ENCODE data around the gene MCF2L2. TPM values are rescaled to one million over a fixed set of nuclear protein-coding genes. Genes with fewer than 3 reads are reported as not detected.
A peak's percentile ranks its signal among the peaks of the same experiment; 100 is the strongest.

MCF2L2 gene
- total and polyA plus RNA-seq, 2 of the 13 experiments (the other 11 are each of a cell fraction or from before 2014, with no cell fraction given): not detected

DNA sequence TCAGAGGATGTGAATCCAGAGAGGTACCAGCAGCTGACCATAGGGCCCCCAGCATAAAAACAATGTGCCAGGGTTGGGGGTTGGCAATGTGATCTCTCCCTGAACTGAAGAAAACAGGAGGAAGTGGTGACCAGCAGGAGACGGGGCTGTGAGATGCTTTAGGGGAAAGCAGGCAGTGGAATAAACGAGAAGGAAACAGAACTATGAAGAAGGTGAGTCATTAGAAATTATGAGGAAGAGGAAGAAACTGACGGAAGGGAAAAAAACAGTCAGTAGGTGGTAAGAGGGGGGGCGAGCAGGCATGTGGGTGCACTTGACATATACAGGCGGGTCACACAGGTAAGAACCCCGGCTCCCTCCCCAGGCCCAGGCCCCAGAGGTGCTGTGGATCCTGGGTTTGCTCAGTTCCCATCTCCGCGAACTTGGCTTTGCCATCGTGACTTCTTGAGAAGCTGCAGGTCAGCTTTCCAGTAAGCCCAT, 217.5 kb downstream of the MCF2L2 start:
- peaks cover 0 to 13% of the 10 kb centered on the region in 2 experiments; a peak in 1 of 5 replicates for H3K27me3 ChIP-seq (ENCODE audit: control insufficient read depth in 1 of 2, insufficient read depth in 2 of 2, low read length in 2 of 2)
- H3K27ac ChIP-seq (ENCODE audit: extremely low read length, insufficient read depth, low read length): no peak overlapping the region
- ChIA-PET CTCF (ENCODE audit: low intra/inter-chr PET ratio, low total read pairs) (no interaction called here), POLR2A (no interaction called here)
- H3K9ac ChIP-seq (ENCODE audit: insufficient read depth, low read depth, low read length): no peak overlapping the region
- BruUV-seq (replicated peaks): no TSS peak
- H3K4me1 ChIP-seq (ENCODE audit: insufficient read depth, low read length): peaks cover 16% of the 10 kb centered on the region
- peak overlapping the region; percentile 42; the same call in 1 of the 2 replicates for H3K4me2 ChIP-seq (ENCODE audit: low read depth, low read length)
- H4K20me1 ChIP-seq (ENCODE audit: insufficient read depth, low read length): no peaks in the 10 kb centered on the region
- DNase-seq (ENCODE audit: low spot score) (no peak), FAIRE-seq (no peak), ATAC-seq (no peak)
- H3K9me3 ChIP-seq (ENCODE audit: low read length): no peaks in the 10 kb centered on the region
- H3K79me2 ChIP-seq (ENCODE audit: insufficient read depth, low read length): no peaks in the 10 kb centered on the region
- no peak overlapping the region for H3K4me3 ChIP-seq (replicated peaks in 1 of 3; ENCODE audit: insufficient read depth in 1 of 3, low read depth in 2 of 3, low read length in 3 of 3)
- TF ChIP-seq RFXAP (CRISPR knock-in tag; IDR thresholded peaks at IDR 0.05; ENCODE audit: borderline replicate concordance) (peak; percentile 26; the same call in 1 of the 2 replicates), TSC22D2 (CRISPR knock-in tag; IDR thresholded peaks at IDR 0.05; ENCODE audit: borderline replicate concordance) (no peak), SALL1 (CRISPR knock-in tag; IDR thresholded peaks at IDR 0.05) (no peak), PHF20 (CRISPR knock-in tag; IDR thresholded peaks at IDR 0.05) (peak; percentile 25; the same call in 1 of the 2 replicates), NBN (conservative IDR thresholded peaks at IDR 0.05) (no peak)
- no peak overlapping the region for H2AFZ ChIP-seq (ENCODE audit: low read length)
- WGBS (ENCODE audit: low lambda C conversion rate): 38% methylated on average over 7 of the region's 9 CpGs
- in situ Hi-C loops (cut with HindIII; ENCODE audit: extremely low pct_ligation_motif_present, low pct_unique_long_range_greater_than_20kb): no loop called here
- H3K36me3 ChIP-seq (replicated peaks in 1 of 2; ENCODE audit: control insufficient read depth in 1 of 2, insufficient read depth in 2 of 2, low read length in 2 of 2): no peaks in the 10 kb centered on the region
- intact Hi-C loops (cut with micrococcal nuclease; ENCODE audit: unreplicated experiment): no loop called here

DNA sequence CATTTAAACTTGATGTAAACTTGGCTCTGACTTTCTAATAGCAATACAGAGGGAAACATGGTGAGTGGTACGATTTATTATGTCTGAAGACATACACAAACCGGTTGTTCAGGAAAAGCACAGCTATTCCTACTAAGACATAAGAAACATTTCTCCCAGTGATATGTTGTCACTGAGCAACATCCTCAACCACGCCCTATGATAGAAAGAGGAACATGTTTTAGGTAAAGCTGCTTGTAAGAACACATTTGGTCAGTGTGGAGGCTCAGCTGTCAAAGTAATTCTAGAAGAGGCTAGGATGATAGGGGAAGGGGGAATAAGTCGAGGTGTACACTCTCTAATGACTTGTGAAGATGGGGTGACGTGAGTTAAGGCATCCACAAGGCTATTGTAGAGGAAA, 218.1 kb downstream of the MCF2L2 start:
- ATAC-seq: no peak
- WGBS (ENCODE audit: low lambda C conversion rate): 19% methylated on average over 5 of the region's 5 CpGs
- in situ Hi-C loops (cut with HindIII; ENCODE audit: extremely low pct_ligation_motif_present, low pct_unique_long_range_greater_than_20kb) (no loop called here), intact Hi-C loops (cut with micrococcal nuclease; ENCODE audit: unreplicated experiment) (no loop called here)
- no peaks in the 10 kb centered on the region for H4K20me1 ChIP-seq (ENCODE audit: insufficient read depth, low read length)
- H3K27me3 ChIP-seq (ENCODE audit: control insufficient read depth in 1 of 2, insufficient read depth in 2 of 2, low read length in 2 of 2): 0 out of 5 replicates have a peak, but pooled peaks cover 0 to 9% of the 10 kb centered on the region in 2 experiments
- no peak for DNase-seq (ENCODE audit: low spot score)
- H3K9me3 ChIP-seq (ENCODE audit: low read length): no peaks in the 10 kb centered on the region
- H3K4me3 ChIP-seq (replicated peaks in 1 of 3; ENCODE audit: insufficient read depth in 1 of 3, low read depth in 2 of 3, low read length in 3 of 3): no peak overlapping the region
- ChIA-PET POLR2A (no interaction called here), CTCF (ENCODE audit: low intra/inter-chr PET ratio, low total read pairs) (no interaction called here)
- H3K4me1 ChIP-seq (ENCODE audit: insufficient read depth, low read length): peaks cover 16% of the 10 kb centered on the region
- H3K27ac ChIP-seq (ENCODE audit: extremely low read length, insufficient read depth, low read length): no peak overlapping the region
- BruUV-seq (replicated peaks): no TSS peak
- no peaks in the 10 kb centered on the region for H3K36me3 ChIP-seq (replicated peaks in 1 of 2; ENCODE audit: control insufficient read depth in 1 of 2, insufficient read depth in 2 of 2, low read length in 2 of 2)
- H3K79me2 ChIP-seq (ENCODE audit: insufficient read depth, low read length): no peaks in the 10 kb centered on the region
- FAIRE-seq: no peak
- no peak overlapping the region for H2AFZ ChIP-seq (ENCODE audit: low read length)
- no peak overlapping the region for H3K4me2 ChIP-seq (ENCODE audit: low read depth, low read length)
- no peak overlapping the region for H3K9ac ChIP-seq (ENCODE audit: insufficient read depth, low read depth, low read length)
- no peak for TF ChIP-seq ZNF432 (CRISPR knock-in tag; IDR thresholded peaks at IDR 0.05; ENCODE audit: borderline replicate concordance)
- TF ChIP-seq, protein P1, sequence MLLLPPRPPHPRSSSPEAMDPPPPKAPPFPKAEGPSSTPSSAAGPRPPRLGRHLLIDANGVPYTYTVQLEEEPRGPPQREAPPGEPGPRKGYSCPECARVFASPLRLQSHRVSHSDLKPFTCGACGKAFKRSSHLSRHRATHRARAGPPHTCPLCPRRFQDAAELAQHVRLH (CRISPR knock-in tag; IDR thresholded peaks at IDR 0.05; ENCODE audit: borderline replicate concordance, low read depth): no peak
- no peak for TF ChIP-seq RCOR2 (CRISPR knock-in tag; IDR thresholded peaks at IDR 0.05)
- TF ChIP-seq ETV6 (CRISPR knock-in tag; conservative IDR thresholded peaks at IDR 0.05): no peak
- TF ChIP-seq, protein P2, sequence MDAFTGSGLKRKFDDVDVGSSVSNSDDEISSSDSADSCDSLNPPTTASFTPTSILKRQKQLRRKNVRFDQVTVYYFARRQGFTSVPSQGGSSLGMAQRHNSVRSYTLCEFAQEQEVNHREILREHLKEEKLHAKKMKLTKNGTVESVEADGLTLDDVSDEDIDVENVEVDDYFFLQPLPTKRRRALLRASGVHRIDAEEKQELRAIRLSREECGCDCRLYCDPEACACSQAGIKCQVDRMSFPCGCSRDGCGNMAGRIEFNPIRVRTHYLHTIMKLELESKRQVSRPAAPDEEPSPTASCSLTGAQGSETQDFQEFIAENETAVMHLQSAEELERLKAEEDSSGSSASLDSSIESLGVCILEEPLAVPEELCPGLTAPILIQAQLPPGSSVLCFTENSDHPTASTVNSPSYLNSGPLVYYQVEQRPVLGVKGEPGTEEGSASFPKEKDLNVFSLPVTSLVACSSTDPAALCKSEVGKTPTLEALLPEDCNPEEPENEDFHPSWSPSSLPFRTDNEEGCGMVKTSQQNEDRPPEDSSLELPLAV (CRISPR knock-in tag; conservative IDR thresholded peaks at IDR 0.05; ENCODE audit: low read depth): no peak
- TF ChIP-seq ZNF740 (CRISPR knock-in tag; IDR thresholded peaks at IDR 0.05): no peak
- TF ChIP-seq ZNF275 (CRISPR knock-in tag; IDR thresholded peaks at IDR 0.05; ENCODE audit: borderline replicate concordance): no peak
- no peak for TF ChIP-seq LRRFIP1 (CRISPR knock-in tag; conservative IDR thresholded peaks at IDR 0.05)
- no peak for TF ChIP-seq FOXK2 (IDR thresholded peaks at IDR 0.05)

All from HepG2 (cell line).